Neural cell (in vitro differentiated cells): ENCODE measurements around the gene QDPR. TPM values are rescaled to one million over a fixed set of nuclear protein-coding genes. Genes with fewer than 3 reads are reported as not detected.

Source experiments
- H2AFZ ChIP-seq: fragments of 200-600, 300-800 bp; sonication (generic), shearing (Covaris generic); 2 replicates; pipeline ENCODE4 v1.6.0; 2014; ENCODE audit warnings: low read depth, mild to moderate bottlenecking, antibody characterized with exemption, low read length, moderate library complexity
- H3F3A ChIP-seq: fragments of 200-600 bp; shearing (Covaris generic); 2 replicates; pipeline ENCODE4 v1.6.1; 2016; ENCODE audit warnings: mild to moderate bottlenecking, moderate library complexity, mixed read lengths, antibody characterized with exemption, low read length; ENCODE audit not compliant: insufficient read depth, poor library complexity, severe bottlenecking
- H3K27ac ChIP-seq: fragments of 200-600, 300-800 bp; sonication (generic), shearing (Covaris generic); 2 replicates; pipeline ENCODE4 v1.5.1; 2014; ENCODE audit warnings: mild to moderate bottlenecking, low read length, moderate library complexity
- H3K27me3 ChIP-seq: fragments of 300-800, 200-600 bp; sonication (generic), shearing (Covaris generic); 2 replicates; pipeline ENCODE4 v1.6.0; 2014; ENCODE audit warnings: mild to moderate bottlenecking, low read depth, low read length, moderate library complexity; ENCODE audit not compliant: insufficient read depth
- H3K36me3 ChIP-seq: fragments of 300-800, 200-600 bp; sonication (generic), shearing (Covaris generic); 2 replicates; pipeline ENCODE4 v1.5.1; 2014; ENCODE audit warnings: mild to moderate bottlenecking, antibody characterized with exemption, low read length, moderate library complexity; ENCODE audit not compliant: insufficient read depth
- H3K4me2 ChIP-seq: fragments of 300-800, 200-600 bp; sonication (generic), shearing (Covaris generic); 2 replicates; pipeline ENCODE4 v1.6.0; 2014; ENCODE audit warnings: mild to moderate bottlenecking, low read length
- H3K4me3 ChIP-seq: fragments of 300-800, 200-600 bp; sonication (generic), shearing (Covaris generic); 2 replicates; pipeline ENCODE4 v1.5.1; 2014; ENCODE audit warnings: mild to moderate bottlenecking, low read length, moderate library complexity
- H3K79me2 ChIP-seq: fragments of 200-600 bp; shearing (Covaris generic); replicated peaks from 2 replicates; pipeline ENCODE4 v1.6.0; 2014; ENCODE audit warnings: mild to moderate bottlenecking, low read length, moderate library complexity; ENCODE audit not compliant: insufficient read depth
- H3K9ac ChIP-seq: fragments of 300-800, 200-600 bp; sonication (generic), shearing (Covaris generic); 2 replicates; pipeline ENCODE4 v1.6.1; 2016; ENCODE audit warnings: mild to moderate bottlenecking, low read length, mixed read lengths
- H3K9me2 ChIP-seq: fragments of 200-600 bp; shearing (Covaris generic); 2 replicates; pipeline ENCODE4 v1.6.1; 2016; ENCODE audit warnings: mild to moderate bottlenecking, low read length, mixed read lengths; ENCODE audit not compliant: insufficient read depth
- H3K9me3 ChIP-seq: fragments of 200-600, 300-800 bp; sonication (generic), shearing (Covaris generic); 2 replicates; pipeline ENCODE4 v1.6.1; 2016; ENCODE audit warnings: mild to moderate bottlenecking, mixed run types, low read length, moderate library complexity, mixed read lengths
- H4K20me1 ChIP-seq: fragments of 200-600 bp; shearing (Covaris generic); 2 replicates; pipeline ENCODE4 v1.6.1; 2016; ENCODE audit warnings: mild to moderate bottlenecking, mixed run types; ENCODE audit not compliant: insufficient read depth
- CTCF ChIP-seq: fragments of 450-650 bp; IDR thresholded peaks from 2 replicates; pipeline ENCODE4 v1.5.1; 2014; ENCODE audit warnings: antibody characterized with exemption, mild to moderate bottlenecking, moderate library complexity; ENCODE audit not compliant: poor library complexity, severe bottlenecking
- EP300 ChIP-seq: fragments of 450-650 bp; conservative IDR thresholded peaks from 2 replicates; pipeline ENCODE4 v1.6.1; 2014; ENCODE audit warnings: antibody characterized with exemption, mild to moderate bottlenecking, moderate library complexity; ENCODE audit not compliant: poor library complexity, severe bottlenecking
- EZH2 ChIP-seq: fragments of 200-600, 300-800 bp; shearing (Covaris generic), sonication (generic); IDR thresholded peaks from 2 replicates; pipeline ENCODE4 v1.6.1; 2014; ENCODE audit warnings: antibody characterized with exemption, low read length, borderline replicate concordance, mild to moderate bottlenecking; ENCODE audit not compliant: insufficient read depth, poor library complexity, severe bottlenecking
- MXI1 ChIP-seq: fragments of 450-650 bp; conservative IDR thresholded peaks from 2 replicates; pipeline ENCODE4 v1.6.1; 2014; ENCODE audit warnings: antibody characterized with exemption, mild to moderate bottlenecking; ENCODE audit not compliant: poor library complexity, severe bottlenecking
- POLR2AphosphoS5 ChIP-seq: IDR thresholded peaks from 2 replicates; pipeline ENCODE4 v1.6.1; 2012
- RAD21 ChIP-seq: fragments of 450-650 bp; conservative IDR thresholded peaks from 2 replicates; pipeline ENCODE4 v1.6.1; 2014; ENCODE audit warnings: antibody characterized with exemption, mild to moderate bottlenecking, moderate library complexity
- SMC3 ChIP-seq: fragments of 450-650 bp; conservative IDR thresholded peaks from 2 replicates; pipeline ENCODE4 v1.6.1; 2014; ENCODE audit warnings: antibody characterized with exemption, mild to moderate bottlenecking, moderate library complexity; ENCODE audit not compliant: poor library complexity
- TAF1 ChIP-seq: IDR thresholded peaks from 2 replicates; pipeline ENCODE4 v1.6.1; 2012; ENCODE audit warnings: low read depth
- polyA plus RNA-seq: library from polyadenylated mRNA; depleted of rRNA; stranded (reverse); fragments of >200 nt; gene quantifications from 2 replicates; pipeline ENCODE4 v1.2.3, GENCODE V29; 2014
- TF ChIP-seq, protein P1 (sequence below): IDR thresholded peaks from 2 replicates; pipeline ENCODE4 v1.6.1; 2012; ENCODE audit warnings: borderline replicate concordance

The QDPR gene
- polyA plus RNA-seq, 1 donor from 2014 or later = 37.3 TPM

- no peak overlapping the region for H3K4me3 ChIP-seq
- TF ChIP-seq, protein P1, sequence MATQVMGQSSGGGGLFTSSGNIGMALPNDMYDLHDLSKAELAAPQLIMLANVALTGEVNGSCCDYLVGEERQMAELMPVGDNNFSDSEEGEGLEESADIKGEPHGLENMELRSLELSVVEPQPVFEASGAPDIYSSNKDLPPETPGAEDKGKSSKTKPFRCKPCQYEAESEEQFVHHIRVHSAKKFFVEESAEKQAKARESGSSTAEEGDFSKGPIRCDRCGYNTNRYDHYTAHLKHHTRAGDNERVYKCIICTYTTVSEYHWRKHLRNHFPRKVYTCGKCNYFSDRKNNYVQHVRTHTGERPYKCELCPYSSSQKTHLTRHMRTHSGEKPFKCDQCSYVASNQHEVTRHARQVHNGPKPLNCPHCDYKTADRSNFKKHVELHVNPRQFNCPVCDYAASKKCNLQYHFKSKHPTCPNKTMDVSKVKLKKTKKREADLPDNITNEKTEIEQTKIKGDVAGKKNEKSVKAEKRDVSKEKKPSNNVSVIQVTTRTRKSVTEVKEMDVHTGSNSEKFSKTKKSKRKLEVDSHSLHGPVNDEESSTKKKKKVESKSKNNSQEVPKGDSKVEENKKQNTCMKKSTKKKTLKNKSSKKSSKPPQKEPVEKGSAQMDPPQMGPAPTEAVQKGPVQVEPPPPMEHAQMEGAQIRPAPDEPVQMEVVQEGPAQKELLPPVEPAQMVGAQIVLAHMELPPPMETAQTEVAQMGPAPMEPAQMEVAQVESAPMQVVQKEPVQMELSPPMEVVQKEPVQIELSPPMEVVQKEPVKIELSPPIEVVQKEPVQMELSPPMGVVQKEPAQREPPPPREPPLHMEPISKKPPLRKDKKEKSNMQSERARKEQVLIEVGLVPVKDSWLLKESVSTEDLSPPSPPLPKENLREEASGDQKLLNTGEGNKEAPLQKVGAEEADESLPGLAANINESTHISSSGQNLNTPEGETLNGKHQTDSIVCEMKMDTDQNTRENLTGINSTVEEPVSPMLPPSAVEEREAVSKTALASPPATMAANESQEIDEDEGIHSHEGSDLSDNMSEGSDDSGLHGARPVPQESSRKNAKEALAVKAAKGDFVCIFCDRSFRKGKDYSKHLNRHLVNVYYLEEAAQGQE = no peak
- no peak for TF ChIP-seq EP300
- TF ChIP-seq MXI1 = no peak
- TF ChIP-seq EZH2 = no peak
- TF ChIP-seq TAF1 = no peak
- TF ChIP-seq CTCF = no peak
- TF ChIP-seq RAD21 = no peak
- no peak for TF ChIP-seq POLR2AphosphoS5
- no peak for TF ChIP-seq SMC3
- no peaks in the 10 kb centered on the region for H3K79me2 ChIP-seq
- H3F3A ChIP-seq = no peaks in the 10 kb centered on the region
- no peaks in the 10 kb centered on the region for H3K27me3 ChIP-seq
- H3K36me3 ChIP-seq = no peaks in the 10 kb centered on the region
- H2AFZ ChIP-seq = no peak overlapping the region
- no peaks in the 10 kb centered on the region for H4K20me1 ChIP-seq
- H3K27ac ChIP-seq = no peak overlapping the region
- no peaks in the 10 kb centered on the region for H3K9me2 ChIP-seq
- peaks cover 6% of the 10 kb centered on the region for H3K9me3 ChIP-seq
- no peak overlapping the region for H3K4me2 ChIP-seq
- H3K9ac ChIP-seq = no peak overlapping the region
Measured at GRCh38 chr4:17480210-17480927, 31.5 kb downstream of the QDPR start.

DNA sequence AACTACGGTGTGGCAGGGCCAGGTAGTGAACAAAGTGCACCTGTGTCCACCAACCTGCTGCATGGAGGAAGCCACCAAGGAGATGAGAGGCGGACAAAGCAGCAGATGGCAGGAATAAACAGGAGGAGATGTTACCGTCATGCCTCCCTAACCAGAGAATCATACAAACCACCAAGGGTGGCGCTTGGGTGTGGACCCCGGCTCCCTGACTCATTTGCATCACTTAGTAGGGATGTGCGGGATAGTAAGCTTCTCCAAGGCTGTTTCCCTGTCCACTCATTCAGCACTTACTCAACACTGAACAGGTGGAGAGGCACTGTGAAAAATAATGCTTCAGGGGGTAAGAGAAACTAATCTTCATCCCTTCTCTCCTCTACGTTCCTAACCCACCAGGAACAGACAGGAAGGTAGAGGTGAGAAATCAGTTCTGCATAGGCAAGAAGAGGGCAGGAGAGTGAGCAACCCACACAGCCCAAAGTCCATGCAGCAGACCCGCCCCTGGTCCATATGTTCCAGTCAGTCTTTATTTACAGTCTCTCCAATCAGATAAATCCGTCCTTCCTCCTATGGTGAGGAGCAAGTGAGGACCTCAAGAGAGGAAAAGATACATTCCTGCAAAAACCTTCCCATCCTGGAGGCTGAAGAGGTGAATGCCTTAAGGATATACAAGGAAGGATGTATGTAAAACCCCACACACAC lies 34.0 kb downstream of the QDPR start:
- H3K27ac ChIP-seq = no peak overlapping the region
- H3K27me3 ChIP-seq = no peaks in the 10 kb centered on the region
- H3K4me2 ChIP-seq = no peak overlapping the region
- H4K20me1 ChIP-seq = no peaks in the 10 kb centered on the region
- no peaks in the 10 kb centered on the region for H3F3A ChIP-seq
- H3K9ac ChIP-seq = no peak overlapping the region
- no peak for TF ChIP-seq POLR2AphosphoS5
- TF ChIP-seq EZH2 = no peak
- TF ChIP-seq, protein P1 = no peak
- TF ChIP-seq EP300 = no peak
- TF ChIP-seq MXI1 = no peak
- no peak for TF ChIP-seq SMC3
- no peak for TF ChIP-seq CTCF
- TF ChIP-seq TAF1 = no peak
- TF ChIP-seq RAD21 = no peak
- peaks cover 6% of the 10 kb centered on the region for H3K9me3 ChIP-seq
- H3K9me2 ChIP-seq = no peaks in the 10 kb centered on the region
- no peak overlapping the region for H2AFZ ChIP-seq
- no peaks in the 10 kb centered on the region for H3K36me3 ChIP-seq
- H3K79me2 ChIP-seq = no peaks in the 10 kb centered on the region
- H3K4me3 ChIP-seq = no peak overlapping the region
